IgD-negative memory B cell (primary cell): ENCODE measurements around the gene PGM2. TPM values are rescaled to one million over a fixed set of nuclear protein-coding genes. Genes with fewer than 3 reads are reported as not detected.
A peak's percentile ranks its signal among the peaks of the same experiment; 100 is the strongest.

Experiments used
- H3K27ac Mint-ChIP-seq, 3 donors: one replicate each; pipeline ENCODE4 v1.8.0; 2020 to 2022; ENCODE audit warnings: mild to moderate bottlenecking in 3 of 3, mixed read lengths in 3 of 3, moderate library complexity in 1 of 3
- H3K27me3 Mint-ChIP-seq: one replicate; pipeline ENCODE4 v1.8.0; 2021; ENCODE audit warnings: mixed read lengths
- H3K36me3 Mint-ChIP-seq: one replicate; pipeline ENCODE4 v1.8.0; 2020; ENCODE audit warnings: mild to moderate bottlenecking, mixed read lengths
- H3K4me1 Mint-ChIP-seq, 3 donors: one replicate each; pipeline ENCODE4 v1.8.0; 2020 to 2022; ENCODE audit warnings: mixed read lengths in 3 of 3, mild to moderate bottlenecking in 1 of 3
- H3K4me3 Mint-ChIP-seq, 4 donors: one replicate each; pipeline ENCODE4 v1.8.0; 2020 to 2022; ENCODE audit warnings: mild to moderate bottlenecking in 4 of 4, mixed read lengths in 4 of 4, moderate library complexity in 3 of 4
- H3K9me3 Mint-ChIP-seq, 3 donors: one replicate each; pipeline ENCODE4 v1.8.0; 2020 to 2021; ENCODE audit warnings: mixed read lengths in 3 of 3, mild to moderate bottlenecking in 1 of 3
- polyA plus RNA-seq: library from polyadenylated mRNA; unstranded; fragments of 300-500 nt; fragmentation: Illumina TruSeq; gene quantifications from one replicate; pipeline ENCODE4 v1.2.3, GENCODE V29; 2021

Gene PGM2
- polyA plus RNA-seq, 1 donor from 2014 or later = 19.8 TPM

- Mint-ChIP-seq H3K9me3 (no peaks in the 10 kb centered on the region), H3K36me3 (peaks cover 15% of the 10 kb centered on the region), H3K4me1 (peaks cover 24 to 31% (median 25%) of the 10 kb centered on the region in 3 donors), H3K27me3 (no peaks in the 10 kb centered on the region), H3K4me3 (peak overlapping the region; percentile 99 to 100 (median 100)), H3K27ac (peak overlapping the region; percentile 13 to 85 (median 61))
Measured at GRCh38 chr4:37827802-37828321, 1.4 kb downstream of the PGM2 start.

DNA sequence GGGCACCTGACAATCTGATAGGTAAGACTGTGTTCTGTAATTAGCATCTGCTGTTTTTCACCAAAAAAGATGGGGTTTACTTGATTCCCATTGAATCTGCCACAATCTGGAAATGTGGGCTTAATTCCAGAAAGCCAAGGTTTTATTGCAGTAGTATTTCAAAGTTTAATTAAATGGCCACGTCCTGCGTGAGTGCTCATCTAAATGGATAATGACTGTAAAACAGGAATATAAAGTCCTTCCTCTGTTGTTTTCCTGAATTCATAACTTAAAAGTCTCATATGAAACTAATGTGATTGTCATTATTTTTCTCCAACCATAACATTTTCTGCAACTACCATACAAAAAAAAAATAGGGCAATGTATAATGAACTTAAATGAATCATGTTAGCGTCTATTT, 2.4 kb downstream of the PGM2 start:
- H3K9me3 Mint-ChIP-seq = no peaks in the 10 kb centered on the region
- H3K27me3 Mint-ChIP-seq = no peaks in the 10 kb centered on the region
- H3K4me1 Mint-ChIP-seq = peaks cover 24 to 31% (median 26%) of the 10 kb centered on the region in 3 donors
- peaks cover 15% of the 10 kb centered on the region for H3K36me3 Mint-ChIP-seq
- peak overlapping the region in 1 of 3 donors; percentile 16 for H3K27ac Mint-ChIP-seq
- peak overlapping the region in 2 of 4 donors; percentile 33 to 64 for H3K4me3 Mint-ChIP-seq

DNA sequence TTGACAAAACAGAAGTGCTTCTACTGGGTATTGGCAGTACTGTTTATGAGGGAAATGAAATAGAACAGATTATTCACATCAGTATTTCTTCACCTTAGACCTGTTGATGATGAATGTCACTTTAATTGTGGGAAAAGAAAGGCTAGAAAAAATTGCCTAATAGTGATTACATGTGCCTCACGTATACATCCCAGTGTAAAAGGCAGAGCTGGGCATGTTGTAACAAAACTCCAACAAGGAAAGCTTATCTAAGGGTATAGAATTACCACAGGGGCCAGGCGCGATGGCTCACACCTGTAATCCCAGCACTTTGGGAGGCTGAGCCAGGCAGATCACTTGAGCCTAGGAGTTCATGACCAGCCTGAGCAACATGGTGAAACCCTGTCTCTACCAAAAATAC, 4.2 kb downstream of the PGM2 start:
- H3K27ac Mint-ChIP-seq = no peak overlapping the region
- H3K36me3 Mint-ChIP-seq = peaks cover 15% of the 10 kb centered on the region
- H3K4me1 Mint-ChIP-seq = peaks cover 24 to 28% (median 24%) of the 10 kb centered on the region in 3 donors
- H3K9me3 Mint-ChIP-seq = no peaks in the 10 kb centered on the region
- no peaks in the 10 kb centered on the region for H3K27me3 Mint-ChIP-seq
- peak overlapping the region in 3 of 4 donors; percentile 21 to 38 (median 21) for H3K4me3 Mint-ChIP-seq

- Mint-ChIP-seq H3K27me3 (no peaks in the 10 kb centered on the region), H3K4me1 (peaks cover 16 to 28% (median 17%) of the 10 kb centered on the region in 3 donors), H3K36me3 (peaks cover 12% of the 10 kb centered on the region), H3K4me3 (no peak overlapping the region), H3K9me3 (no peaks in the 10 kb centered on the region), H3K27ac (no peak overlapping the region)
Measured at GRCh38 chr4:37835031-37835430, 8.5 kb downstream of the PGM2 start.

DNA sequence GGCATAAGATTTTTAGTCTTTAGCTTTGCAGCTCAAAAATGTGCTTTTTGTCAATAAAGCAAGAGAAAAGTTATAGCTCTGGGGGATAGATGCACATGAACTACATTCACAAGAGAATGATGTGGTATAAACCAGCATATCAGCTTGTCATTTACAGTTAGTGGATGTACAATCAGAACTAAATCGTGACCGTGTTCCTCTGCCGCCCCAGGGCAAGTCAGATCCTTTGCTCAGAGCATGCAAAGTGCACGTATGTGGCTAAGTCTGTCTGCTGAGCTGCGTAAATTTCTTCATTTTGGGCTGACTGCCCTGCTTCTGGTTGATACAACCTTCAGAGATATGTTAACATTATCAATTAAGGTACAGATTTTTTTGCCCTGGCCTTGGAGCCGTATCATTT, 9.3 kb downstream of the PGM2 start:
- Mint-ChIP-seq H3K4me1 (peaks cover 16 to 28% (median 17%) of the 10 kb centered on the region in 3 donors), H3K27me3 (no peaks in the 10 kb centered on the region), H3K4me3 (no peak overlapping the region), H3K9me3 (no peaks in the 10 kb centered on the region), H3K27ac (no peak overlapping the region), H3K36me3 (peaks cover 11% of the 10 kb centered on the region)

- H3K4me1 Mint-ChIP-seq = peaks cover 15 to 28% (median 15%) of the 10 kb centered on the region in 3 donors
- no peak overlapping the region for H3K27ac Mint-ChIP-seq
- H3K36me3 Mint-ChIP-seq = peaks cover 10% of the 10 kb centered on the region
- H3K27me3 Mint-ChIP-seq = no peaks in the 10 kb centered on the region
- H3K4me3 Mint-ChIP-seq = no peak overlapping the region
- H3K9me3 Mint-ChIP-seq = no peaks in the 10 kb centered on the region
Measured at GRCh38 chr4:37836274-37836673, 9.8 kb downstream of the PGM2 start.

GRCh38 chr4:37836838-37837440, 10.5 kb downstream of the PGM2 start:
- Mint-ChIP-seq H3K27me3 (no peaks in the 10 kb centered on the region), H3K4me1 (peaks cover 13 to 26% (median 13%) of the 10 kb centered on the region in 3 donors), H3K36me3 (peaks cover 8% of the 10 kb centered on the region), H3K9me3 (no peaks in the 10 kb centered on the region), H3K4me3 (peak overlapping the region in 1 of 4 donors; percentile 46), H3K27ac (no peak overlapping the region)

GRCh38 chr4:37837446-37837845, 11.0 kb downstream of the PGM2 start:
- H3K9me3 Mint-ChIP-seq = no peaks in the 10 kb centered on the region
- no peaks in the 10 kb centered on the region for H3K27me3 Mint-ChIP-seq
- H3K4me1 Mint-ChIP-seq = peaks cover 9 to 21% (median 13%) of the 10 kb centered on the region in 3 donors
- peaks cover 8% of the 10 kb centered on the region for H3K36me3 Mint-ChIP-seq
- H3K4me3 Mint-ChIP-seq = peak overlapping the region in 1 of 4 donors; percentile 46
- H3K27ac Mint-ChIP-seq = peak overlapping the region in 1 of 3 donors; percentile 28

DNA sequence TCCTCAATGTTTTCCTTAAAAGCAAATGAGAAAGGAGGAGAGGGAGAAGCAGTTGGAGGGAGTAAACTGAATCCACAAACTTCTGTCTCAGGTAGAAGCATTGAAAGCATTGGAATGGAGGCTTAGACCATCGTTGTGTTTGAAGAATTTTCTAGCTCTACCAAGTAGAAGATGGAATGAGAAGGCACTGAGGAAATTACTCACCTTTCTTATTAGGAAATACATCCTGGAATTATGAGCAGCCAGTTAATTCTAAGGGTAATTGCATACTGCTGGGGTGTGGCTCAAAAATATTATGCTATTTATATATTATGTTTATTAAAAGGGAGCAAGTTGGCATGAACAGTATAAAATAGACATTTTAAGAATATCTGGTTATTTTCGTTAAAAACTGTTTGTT, 12.9 kb downstream of the PGM2 start:
- Mint-ChIP-seq H3K4me3 (no peak overlapping the region), H3K36me3 (peaks cover 4% of the 10 kb centered on the region), H3K4me1 (peaks cover 9 to 20% (median 11%) of the 10 kb centered on the region in 3 donors), H3K27me3 (no peaks in the 10 kb centered on the region), H3K27ac (no peak overlapping the region), H3K9me3 (no peaks in the 10 kb centered on the region)

DNA sequence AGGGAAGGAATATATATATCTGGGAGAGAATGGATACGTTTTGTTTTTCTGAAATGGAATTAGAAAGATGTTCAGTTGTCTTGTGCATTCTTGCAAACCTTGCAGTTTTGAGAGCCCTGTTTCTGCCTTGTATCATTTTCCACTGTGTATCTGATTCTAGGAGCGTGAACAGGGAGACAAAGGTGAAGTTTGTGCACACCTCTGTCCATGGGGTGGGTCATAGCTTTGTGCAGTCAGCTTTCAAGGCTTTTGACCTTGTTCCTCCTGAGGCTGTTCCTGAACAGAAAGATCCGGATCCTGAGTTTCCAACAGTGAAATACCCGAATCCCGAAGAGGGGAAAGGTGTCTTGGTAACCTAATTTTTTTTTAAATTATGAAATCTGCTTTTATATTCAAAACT, 17.7 kb downstream of the PGM2 start:
- H3K4me1 Mint-ChIP-seq = no peaks in the 10 kb centered on the region
- H3K27ac Mint-ChIP-seq = peak overlapping the region in 1 of 3 donors; percentile 81
- H3K4me3 Mint-ChIP-seq = no peak overlapping the region
- H3K27me3 Mint-ChIP-seq = no peaks in the 10 kb centered on the region
- no peaks in the 10 kb centered on the region for H3K9me3 Mint-ChIP-seq
- peaks cover 5% of the 10 kb centered on the region for H3K36me3 Mint-ChIP-seq

GRCh38 chr4:37845201-37845600, 18.7 kb downstream of the PGM2 start:
- peaks cover 5% of the 10 kb centered on the region for H3K36me3 Mint-ChIP-seq
- no peaks in the 10 kb centered on the region for H3K27me3 Mint-ChIP-seq
- H3K27ac Mint-ChIP-seq = no peak overlapping the region
- no peak overlapping the region for H3K4me3 Mint-ChIP-seq
- no peaks in the 10 kb centered on the region for H3K4me1 Mint-ChIP-seq
- no peaks in the 10 kb centered on the region for H3K9me3 Mint-ChIP-seq

DNA sequence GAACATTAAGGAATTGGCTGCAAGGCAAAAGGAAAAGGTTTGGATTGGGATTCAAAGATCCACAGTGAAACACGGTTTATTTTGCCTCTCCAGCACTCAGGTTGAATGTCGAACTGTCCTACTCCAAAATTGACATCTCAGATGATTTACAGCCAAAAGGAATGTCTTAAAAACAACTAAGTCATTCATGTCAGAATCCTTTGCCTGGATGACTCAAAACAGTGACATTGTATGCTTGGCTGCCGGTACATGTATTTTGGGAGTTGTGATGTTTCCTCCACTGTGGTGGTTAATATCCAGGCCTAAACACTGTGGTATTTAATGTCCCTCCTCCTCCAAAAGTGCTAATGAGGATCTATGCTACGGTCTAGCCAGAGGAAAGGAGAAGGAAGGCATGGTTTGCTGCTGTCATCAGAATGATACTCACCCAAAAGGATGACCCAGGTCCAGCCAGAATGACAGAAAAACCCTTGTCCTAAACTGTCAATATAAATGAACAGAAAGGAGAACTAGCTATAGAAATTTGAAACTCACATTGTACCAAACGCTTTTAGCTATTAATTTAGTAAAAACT, 20.9 kb downstream of the PGM2 start:
- Mint-ChIP-seq H3K4me3 (no peak overlapping the region), H3K9me3 (no peaks in the 10 kb centered on the region), H3K4me1 (peaks cover 3 to 8% (median 7%) of the 10 kb centered on the region in 3 donors), H3K27ac (no peak overlapping the region), H3K27me3 (no peaks in the 10 kb centered on the region), H3K36me3 (peaks cover 3% of the 10 kb centered on the region)

- H3K27ac Mint-ChIP-seq = no peak overlapping the region
- peaks cover 3 to 8% (median 7%) of the 10 kb centered on the region in 3 donors for H3K4me1 Mint-ChIP-seq
- H3K36me3 Mint-ChIP-seq = peaks cover 2% of the 10 kb centered on the region
Measured at GRCh38 chr4:37852376-37852775, 25.9 kb downstream of the PGM2 start.

GRCh38 chr4:37858112-37858511, 31.6 kb downstream of the PGM2 start:
- H3K36me3 Mint-ChIP-seq = peaks cover 7% of the 10 kb centered on the region
- H3K4me3 Mint-ChIP-seq = no peak overlapping the region
- H3K27me3 Mint-ChIP-seq = no peaks in the 10 kb centered on the region
- no peak overlapping the region for H3K27ac Mint-ChIP-seq
- no peaks in the 10 kb centered on the region for H3K9me3 Mint-ChIP-seq
- no peaks in the 10 kb centered on the region for H3K4me1 Mint-ChIP-seq

More at GRCh38 chr4:37852376-37852775, 25.9 kb downstream of the PGM2 start:
- Mint-ChIP-seq H3K9me3 (no peaks in the 10 kb centered on the region), H3K27me3 (no peaks in the 10 kb centered on the region), H3K4me3 (no peak overlapping the region)

DNA sequence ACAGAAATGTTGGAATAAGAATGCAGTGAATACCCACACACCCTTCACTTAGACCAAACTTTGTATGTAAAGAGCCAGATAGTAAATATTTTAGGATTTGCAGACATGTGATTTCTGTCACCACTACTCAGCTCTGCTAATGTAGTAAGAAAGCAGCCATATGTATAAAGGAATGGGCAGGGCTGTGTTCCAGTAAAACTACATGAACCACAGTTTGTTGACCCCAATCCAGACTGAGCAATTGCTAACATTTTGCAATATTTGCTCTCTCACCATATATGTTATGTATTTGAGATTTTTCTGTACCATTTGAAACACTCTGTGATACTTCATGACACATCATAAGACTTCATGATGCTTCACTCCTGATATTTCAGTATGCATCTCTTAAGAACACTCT, 32.4 kb downstream of the PGM2 start:
- Mint-ChIP-seq H3K4me3 (no peak overlapping the region), H3K36me3 (peaks cover 5% of the 10 kb centered on the region)

GRCh38 chr4:37860266-37860665, 33.8 kb downstream of the PGM2 start:
- Mint-ChIP-seq H3K36me3 (peaks cover 7% of the 10 kb centered on the region), H3K4me3 (no peak overlapping the region), H3K27ac (no peak overlapping the region), H3K27me3 (no peaks in the 10 kb centered on the region), H3K9me3 (no peaks in the 10 kb centered on the region), H3K4me1 (peaks cover 5 to 8% (median 6%) of the 10 kb centered on the region in 3 donors)

More for the DNA sequence above, 32.4 kb downstream of the PGM2 start:
- Mint-ChIP-seq H3K27ac (no peak overlapping the region), H3K9me3 (no peaks in the 10 kb centered on the region), H3K4me1 (peaks cover 0 to 2% (median 2%) of the 10 kb centered on the region in 3 donors), H3K27me3 (no peaks in the 10 kb centered on the region)
